ENCODE results near the gene PAX3. TPM values are rescaled to one million over a fixed set of nuclear protein-coding genes. Genes with fewer than 3 reads are reported as not detected.

PAX3 gene
- polyA plus RNA-seq, 3 donors: 0.13 TPM; not detected in 2

DNA sequence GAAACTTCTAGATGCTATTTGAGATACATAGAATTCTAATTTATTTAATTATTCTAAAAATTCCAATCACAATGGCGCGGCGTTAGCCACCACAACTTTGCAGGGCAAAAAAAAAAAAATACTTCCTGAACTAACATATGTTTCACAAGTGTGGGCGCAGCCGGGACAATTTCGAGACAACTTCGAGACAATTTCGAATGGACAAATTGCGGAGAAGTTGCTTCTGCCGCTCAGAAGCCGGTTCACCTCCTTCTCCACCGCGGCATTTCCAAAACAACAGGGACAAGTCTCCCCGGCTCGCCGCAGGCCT is 842 bp downstream of the PAX3 start:
- DNase-seq: no peak

DNA sequence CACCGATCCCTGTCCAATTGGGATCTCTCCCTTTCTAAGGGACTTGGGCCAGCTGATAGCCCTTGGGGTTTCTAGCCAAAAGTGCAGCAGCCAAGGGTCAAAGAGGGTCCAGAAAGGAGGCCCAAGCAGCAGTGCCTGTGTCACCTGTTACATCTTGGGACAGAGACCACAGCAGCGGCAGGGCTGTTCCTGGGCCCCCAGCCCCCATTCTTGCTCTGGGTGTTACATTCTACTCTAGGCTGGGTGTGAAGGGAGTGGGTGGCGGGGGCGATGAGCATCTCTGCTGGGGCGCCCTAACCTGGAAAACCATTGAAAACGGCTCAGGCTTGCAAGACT is 1.2 kb downstream of the PAX3 start:
- no peak for DNase-seq

DNA sequence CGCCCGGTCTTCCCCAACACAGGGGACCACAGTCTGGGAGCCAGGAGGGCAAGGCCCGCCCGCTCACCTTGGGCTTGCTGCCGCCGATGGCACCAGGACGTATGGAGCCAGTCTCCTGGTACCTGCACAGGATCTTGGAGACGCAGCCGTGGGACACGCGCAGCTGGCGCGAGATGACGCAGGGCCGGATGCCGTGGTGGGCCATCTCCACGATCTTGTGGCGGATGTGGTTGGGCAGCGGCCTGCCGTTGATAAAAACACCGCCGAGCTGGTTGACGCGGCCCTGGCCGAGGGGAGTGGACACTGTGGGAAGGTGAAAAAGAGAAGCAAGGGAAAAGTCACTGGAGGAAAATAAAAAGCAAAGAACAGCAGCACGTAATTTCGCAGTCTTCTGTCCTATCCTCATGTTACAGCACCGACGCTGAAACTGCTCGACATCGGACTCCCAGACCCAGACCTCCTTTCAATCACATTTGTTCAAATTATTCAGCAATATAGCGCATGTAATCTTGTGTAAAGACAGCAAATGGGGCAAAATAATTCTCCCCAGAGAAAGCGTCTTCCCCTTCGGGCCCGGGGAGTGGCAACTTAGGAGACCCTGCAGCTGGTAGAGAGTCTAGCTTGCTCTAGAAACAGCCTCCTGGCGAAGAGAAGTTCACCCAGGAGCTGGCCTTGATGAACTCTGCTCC is 1.7 kb downstream of the PAX3 start:
- DNase-seq: no peak

DNA sequence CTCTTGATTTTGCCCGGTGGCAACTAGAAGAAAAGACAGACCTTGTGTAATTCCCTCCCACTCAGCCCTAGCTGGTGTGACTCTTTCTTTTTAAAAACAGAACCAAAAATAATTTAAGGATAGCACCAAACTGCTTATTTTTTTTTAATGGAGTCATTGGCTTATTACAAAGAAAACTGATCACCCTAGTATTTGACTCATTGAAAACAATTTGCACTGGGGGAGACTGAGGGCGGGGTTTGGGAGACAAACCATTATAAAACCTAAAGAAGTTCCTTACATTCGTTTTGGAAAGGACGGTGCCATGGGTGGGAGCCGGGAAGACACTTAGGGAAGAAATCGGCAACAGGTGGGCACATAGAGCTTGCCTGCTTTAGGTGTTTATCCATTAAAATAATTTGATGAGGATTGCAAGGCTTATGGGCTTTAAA is 2.5 kb downstream of the PAX3 start:
- DNase-seq: no peak

DNA sequence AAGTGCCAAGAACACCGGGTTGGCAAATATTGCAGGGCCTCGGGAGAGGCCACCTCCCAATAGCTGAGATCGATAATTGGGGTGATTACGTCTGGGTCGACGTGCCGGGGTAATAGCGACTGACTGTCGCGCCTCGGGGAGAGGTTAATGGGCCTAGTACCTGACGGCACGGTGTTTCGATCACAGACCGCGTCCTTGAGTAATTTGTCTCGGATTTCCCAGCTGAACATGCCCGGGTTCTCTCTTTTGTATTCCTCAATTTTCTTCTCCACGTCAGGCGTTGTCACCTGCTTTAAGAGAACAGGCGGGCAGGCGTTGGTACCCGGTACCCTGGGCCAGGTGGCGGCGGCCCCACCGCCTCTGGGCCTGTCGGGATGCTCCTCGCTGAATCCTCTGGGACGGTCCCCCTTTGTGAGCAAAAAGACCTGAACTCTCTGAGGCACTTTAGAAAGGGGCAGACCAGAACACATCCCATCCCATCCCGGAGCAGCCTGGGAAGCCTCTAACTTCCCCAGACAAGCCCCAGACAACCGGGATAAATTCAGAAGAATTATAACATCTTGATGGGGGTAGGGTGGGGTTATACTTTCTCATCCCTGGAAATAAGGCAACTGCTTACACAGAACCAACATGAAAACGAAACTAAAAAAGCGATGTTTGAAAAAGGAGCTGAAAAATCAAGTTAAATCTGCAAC is 3.3 kb downstream of the PAX3 start:
- no peak for DNase-seq

DNA sequence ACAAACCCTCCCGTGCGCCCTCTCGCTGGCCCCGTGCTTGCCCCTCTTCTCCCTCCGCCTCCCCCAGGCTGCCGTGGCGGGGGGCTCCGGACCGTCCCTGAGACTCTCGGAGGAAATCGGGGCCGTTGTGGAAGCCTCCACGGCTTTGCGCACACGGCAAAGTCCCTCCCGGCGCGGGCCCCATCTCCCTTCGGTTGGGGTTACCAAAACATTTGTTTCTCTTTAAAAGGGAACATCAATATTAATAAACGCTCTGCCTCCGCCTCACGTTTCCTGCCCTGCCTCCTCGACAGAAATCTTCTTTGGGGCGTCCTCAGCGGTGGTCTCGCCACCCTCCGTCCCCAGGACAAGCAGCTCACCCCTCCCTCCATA is 3.8 kb downstream of the PAX3 start:
- no peak for DNase-seq

DNA sequence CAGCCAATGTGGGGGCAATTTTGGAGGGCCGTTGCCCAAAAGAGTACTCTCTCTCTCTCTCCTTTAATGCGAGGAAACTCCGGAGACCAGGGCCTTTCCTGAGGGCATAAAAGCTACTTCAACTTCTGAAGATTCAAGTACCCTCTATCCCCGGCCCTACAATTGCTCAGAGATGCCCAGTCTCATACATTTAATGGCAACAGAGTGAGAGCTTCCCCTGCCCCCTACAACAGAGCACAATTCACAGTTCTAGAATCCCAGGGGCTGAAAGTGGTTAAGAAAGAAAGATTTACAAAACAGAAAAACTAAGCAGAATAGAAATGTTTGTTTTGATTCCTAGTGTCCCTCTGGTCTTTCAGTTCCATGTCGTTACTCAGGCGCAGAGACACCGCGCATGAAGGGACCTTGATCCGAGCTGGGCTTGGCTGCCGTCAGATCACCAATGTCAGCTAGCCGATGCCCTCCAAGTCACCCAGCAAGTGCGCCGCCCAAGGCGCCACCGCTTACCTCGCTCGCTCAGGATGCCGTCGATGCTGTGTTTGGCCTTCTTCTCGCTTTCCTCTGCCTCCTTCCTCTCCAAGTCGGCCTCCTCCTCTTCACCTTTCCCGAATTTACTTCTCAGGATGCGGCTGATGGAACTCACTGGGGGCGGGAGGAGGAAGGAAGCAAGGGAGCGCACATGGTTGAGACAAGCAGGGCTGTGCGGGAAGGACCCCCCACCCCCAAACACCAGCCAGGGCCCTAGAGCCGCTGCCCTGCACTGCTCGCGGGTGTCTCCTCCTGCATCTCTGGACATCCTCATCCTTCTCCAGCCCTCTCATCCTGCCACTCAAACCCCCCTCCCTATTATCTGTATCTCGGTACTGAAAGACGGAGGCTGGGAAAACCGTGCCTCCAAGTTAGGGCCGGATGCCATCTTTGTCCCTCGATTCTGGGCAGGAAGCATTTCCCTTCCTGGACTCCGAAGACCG is 4.9 kb downstream of the PAX3 start:
- DNase-seq: no peak

DNA sequence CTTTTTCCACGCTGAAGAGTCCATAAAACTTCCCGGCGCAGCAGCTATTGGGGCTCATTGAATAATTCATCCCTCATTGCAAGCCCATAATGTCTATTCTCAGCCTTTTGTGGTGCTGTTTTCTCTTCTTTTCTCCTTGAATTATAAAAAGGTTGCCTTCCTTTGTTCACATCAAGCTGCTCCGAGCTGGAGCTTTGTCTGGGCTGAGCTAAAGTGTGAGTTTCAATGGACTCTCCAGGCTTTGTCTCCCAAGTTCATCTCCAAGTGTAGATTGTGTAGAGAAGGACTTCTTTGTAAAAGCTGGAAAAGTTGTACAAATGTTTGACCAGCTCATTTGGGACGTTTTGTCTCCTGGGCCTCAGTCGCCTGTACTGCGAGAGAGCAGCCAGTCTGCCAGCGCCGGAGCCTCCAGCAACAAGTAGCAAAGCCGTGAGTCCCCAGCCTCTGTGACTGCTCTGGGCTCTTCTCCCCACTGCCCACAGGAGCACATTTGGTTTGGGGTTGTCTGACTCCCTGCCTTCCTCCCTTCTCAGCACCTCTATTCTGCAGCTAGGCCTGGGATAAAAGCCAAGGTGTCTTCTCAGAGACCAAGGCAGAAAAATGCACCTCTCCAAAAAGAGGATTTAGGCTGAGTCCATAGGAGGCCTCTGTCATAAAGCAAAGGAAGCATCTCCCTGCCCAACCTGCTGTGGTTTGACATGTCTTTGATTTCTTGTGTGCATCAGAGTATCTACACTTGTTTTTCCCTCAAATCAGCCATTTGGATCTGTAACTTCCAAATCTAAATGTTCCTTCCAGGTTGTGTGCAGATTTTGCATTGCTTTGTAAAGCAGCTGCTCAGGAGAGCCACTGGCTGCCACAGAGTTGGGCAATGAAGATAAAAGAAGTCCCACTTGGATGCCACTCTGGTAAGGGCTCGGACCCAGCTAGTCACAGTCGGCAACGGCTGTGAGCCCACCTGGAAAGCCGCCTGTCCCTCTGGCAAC is 6.4 kb downstream of the PAX3 start:
- no peak for DNase-seq

DNA sequence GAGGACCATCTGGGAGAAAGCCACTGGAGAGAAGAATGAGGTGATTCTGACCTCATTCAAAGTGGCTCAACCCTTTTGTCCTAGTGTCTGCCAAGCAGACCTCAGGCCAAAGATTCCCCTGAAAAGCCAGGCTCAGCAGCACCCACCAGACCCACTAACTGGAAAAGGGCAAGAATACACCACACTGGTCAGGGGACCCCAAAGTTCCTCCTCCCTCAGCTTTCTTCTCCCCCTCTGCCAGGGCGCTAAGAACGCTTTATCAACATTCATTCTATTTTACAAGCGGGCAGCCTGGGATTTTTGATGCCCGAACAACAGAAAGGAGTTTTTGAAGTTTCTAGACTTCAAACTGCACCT is 7.3 kb downstream of the PAX3 start:
- DNase-seq: no peak

DNA sequence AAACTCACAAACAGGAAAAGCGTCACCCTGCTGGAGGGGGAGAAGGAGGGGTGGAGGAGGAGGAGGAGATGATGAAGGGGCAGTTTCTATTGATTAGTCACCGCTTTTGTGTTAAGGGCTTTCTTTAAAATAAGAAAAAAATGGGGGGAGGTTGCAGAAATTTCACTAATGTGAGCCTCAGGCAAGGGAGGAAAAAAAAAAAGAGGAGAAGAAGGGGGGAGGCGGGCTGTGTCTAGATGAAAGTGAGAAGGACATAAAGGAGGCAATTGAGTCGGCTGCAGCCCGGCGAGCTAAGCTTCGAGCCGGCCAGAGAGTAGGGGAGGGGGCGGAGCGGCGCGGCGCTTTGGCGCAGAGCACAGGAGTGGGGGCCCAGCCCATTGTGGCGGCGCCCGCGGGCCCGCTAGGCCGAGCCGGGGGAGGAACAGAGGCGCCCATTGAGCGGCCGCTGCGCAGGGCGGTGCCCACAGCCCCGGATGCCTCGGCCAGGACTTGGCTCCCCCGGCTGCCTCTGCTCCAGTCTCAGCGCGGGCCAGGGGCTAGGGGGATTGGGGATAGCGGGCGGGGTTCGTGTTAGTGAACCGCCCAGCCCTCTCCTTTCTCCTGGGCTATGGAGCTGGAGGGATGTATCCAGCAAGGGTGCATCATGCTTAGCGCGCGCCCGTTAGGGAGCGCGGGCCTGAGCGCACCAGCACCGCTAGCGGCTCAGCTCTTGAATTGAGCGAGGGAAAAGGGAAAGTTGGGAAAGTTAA is 7.9 kb downstream of the PAX3 start:
- no peak for DNase-seq

DNA sequence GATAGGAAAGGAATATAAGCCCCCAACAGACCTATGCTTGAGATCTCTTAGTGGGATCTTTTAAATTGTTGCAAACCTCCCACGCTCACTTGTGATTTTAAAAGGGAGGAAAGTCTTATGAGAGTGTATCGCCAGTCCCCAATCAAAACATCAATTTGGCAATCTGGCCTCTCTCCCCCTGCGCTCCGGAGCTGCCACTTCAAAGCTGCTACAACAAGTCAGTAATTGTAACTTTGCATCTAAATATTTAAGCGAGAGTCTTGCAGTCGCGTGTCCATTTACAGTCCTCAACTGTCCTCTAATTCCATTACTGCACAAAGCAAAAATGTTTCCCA is 8.4 kb downstream of the PAX3 start:
- no peak for DNase-seq

DNA sequence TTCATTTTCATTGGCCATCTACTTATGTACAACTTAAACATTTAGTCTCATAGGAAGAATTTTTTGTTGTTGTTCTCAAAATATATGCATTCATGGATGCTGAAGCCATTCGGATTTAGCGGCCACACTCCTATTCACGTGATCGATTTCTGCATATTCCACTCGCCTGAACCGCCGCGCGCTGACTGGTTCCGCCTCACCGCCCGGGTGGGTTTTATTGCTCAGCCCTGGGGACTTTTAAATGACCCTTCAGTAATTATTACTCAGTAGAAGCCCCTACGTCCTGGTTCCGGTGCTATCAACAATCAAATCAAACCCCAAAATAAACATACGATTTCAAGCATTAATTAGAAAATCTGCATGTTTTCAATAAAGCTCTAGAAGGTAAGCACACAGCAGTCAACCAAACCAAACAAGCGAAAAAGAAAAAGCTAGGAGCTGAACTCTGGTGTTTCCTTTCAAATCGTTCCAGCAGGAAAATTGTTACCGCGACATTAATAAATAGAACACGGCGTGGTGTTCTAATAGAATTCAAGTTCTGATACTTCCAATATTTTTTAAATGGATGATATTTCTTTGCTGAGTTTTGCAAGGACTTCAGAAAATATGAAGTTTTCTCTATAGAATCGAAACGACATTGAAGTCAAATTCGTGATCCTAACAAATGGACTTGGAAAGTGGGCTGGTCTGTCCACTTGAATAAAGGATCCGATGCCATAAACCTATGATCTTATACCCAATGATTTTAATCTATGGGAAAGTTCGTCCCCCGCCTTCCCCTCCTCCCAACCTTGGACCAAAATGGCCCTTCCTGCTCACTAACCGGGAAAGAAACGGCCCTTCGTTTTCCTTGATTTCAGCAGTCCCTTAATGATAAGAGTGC is 9.3 kb downstream of the PAX3 start:
- no peak for DNase-seq

DNA sequence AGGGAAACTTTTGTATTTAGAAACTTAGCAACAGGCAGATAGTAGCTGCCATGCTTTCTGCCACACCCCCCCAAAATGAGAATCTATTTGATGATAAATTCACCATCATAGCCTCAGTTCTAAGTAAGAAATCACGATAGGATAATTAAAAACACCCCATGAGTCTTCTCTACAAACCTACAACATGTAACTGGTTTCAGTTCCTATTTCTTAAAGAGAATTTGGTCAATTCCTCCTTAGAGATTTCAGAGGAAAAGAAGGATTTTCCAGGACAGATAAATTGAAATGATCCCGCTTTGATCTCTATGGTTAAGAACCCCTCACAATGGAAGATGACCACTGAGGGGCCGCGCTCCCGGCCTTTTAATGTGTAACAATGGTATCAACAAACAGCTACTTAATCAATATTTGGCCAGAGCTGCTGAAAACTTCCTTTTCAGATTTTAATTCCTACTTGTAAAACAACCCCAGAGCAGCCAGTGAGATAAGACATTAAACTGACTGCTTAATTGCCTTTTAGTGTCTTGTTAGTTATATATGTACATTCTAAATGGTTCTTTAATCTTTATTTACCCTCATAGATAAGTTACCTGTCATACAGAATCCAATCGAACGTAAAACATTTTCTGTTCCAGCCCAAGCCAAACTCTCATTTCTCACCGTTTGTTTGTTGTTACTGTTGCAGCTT is 10.1 kb downstream of the PAX3 start:
- DNase-seq: no peak

DNA sequence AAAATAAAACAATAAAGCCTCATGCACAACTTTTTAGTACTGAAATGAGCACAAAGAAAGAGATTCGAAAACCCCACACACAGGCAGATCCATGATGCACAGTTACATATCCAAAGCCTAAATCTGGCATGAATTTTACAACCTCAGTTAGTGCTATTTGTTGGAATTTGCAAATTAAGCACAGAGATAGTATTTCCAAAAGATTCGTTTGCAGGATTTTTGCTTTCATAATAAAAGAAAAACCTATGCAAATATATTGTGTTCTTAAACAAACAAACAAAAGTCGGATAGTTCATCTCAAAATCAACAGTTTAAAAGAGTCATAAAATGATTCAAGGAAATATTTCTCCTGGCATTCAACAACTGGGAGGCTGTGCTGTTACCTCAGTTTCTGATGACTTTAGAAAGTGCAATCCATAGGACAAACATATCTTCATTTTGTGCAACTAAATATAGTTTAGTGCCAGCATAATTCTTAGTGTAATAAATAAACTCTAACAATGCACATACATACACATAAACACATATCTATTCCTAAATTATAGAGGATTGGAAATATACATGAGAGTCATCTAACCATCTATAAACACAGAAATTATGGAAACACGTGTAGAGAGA is 10.8 kb downstream of the PAX3 start:
- no peak for DNase-seq

DNA sequence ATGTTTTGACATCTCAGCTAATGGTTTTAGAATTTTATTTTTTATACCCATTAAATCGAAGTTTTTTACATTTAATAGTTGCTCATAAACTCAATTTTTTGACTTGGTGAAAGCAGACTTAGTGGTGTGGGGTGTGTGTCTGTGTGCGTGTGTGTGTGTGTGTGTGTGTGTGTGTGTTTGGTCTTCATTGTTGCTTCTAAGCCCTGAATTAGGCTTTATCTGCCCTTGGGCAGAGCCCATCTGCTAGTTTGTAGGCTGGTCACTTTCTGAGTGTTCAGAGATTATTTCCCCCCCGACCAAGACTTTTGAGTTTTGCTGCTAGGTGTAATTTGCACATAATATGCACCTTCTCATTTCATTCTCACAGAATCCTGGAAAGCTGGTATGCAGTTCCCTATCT is 14.3 kb downstream of the PAX3 start:
- DNase-seq: no peak

DNA sequence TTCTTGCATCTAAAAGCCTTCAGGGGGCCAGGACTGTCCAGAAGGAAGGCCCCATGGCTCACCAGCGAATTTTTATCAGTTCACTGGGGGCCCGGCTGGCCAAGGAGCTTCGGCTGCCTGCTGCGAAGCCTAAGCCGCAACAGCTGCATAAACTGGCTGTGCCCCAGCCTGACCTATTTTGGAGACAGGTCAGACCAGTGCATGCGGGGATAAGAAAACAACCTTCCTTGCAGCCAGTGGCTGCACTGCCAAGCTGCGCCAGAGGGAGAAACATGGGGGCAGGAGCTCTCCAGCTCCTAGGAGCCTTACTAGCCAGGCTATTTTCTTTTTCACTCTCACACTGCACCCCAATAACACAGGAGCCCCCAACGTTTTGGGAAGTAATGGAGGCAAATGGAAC is 15.2 kb downstream of the PAX3 start:
- DNase-seq: no peak

DNA sequence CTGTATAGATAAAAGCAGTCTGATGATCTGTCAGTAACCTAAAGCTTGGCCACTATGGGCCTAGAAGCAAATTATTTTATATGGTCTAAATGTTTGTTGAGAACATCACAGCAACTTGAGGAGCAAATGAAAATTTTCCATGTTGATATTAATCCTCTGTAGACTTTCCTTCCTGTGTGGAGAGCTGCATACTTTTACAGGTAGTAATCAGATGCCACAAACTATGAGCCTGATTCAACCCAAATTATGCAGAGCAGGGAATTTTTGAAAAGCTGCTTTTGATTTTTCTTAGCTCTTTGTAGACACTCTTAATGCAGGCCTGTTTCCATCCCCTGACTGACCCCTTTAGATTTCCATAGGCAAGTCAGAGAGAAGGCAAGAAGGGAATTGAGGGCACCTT is 17.3 kb downstream of the PAX3 start:
- DNase-seq: no peak

DNA sequence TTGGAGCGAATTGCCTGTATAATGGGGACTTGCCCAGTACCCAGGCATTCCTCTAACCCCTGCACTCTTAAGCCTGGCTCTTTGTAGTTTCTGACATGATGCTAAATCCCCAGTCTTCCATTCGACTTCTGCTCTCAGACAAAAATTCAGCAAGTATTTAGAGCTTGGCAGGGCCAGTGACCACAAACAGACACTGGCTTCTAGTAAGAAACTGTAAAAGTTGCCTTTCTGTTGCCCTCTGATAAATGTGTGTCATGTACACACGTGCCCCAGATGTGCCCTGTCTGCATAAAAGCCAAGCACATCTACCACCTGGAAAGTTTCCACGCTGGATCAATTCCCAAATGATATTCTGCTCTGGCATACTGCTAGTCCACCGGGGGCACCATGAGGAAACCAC is 18.0 kb downstream of the PAX3 start:
- no peak for DNase-seq

DNA sequence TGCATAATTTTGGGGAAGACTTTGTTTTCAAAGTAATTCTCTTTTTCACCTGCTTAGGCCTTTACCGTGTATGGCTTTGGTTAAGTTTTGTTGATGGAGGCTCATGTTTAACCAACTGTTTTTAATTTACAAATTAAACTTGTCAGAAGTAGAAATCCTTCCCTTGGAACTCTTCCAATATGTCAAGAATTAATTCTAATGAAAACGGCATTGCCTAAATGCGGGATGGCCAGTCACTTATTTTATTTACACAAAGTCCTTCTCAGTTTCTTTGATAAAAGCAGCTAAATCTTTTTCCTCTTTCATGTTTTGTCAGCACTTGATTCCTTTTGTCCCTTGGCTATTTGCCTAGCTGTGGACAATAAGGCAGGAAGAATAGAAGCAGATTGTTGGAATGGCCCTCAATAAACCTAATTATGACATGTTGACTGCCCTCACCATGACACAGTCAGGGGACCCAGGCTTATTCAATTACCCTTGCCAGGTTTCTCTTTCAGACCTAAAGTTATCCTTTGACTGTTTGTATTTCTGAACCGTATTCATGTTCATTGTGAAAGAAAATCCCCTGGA is 26.3 kb downstream of the PAX3 start:
- DNase-seq: no peak
